B cell (primary cell): ENCODE measurements around the gene HTR4. TPM values are rescaled to one million over a fixed set of nuclear protein-coding genes. Genes with fewer than 3 reads are reported as not detected.

Experiments used
- ATAC-seq: fragments of 200-7000 bp; cut with Tn5 transposase; one replicate; pipeline ENCODE4 v1.10.0; 2021; ENCODE audit warnings: low read depth, mild to moderate bottlenecking, moderate number of reproducible peaks, moderate library complexity
- CTCF ChIA-PET: fragments of 350-600 bp; sonication (Branson Sonifier 250); formaldehyde crosslinking; loops from one replicate; lab custom pipeline; 2021; ENCODE audit warnings: antibody characterized with exemption, inconsistent platforms; lab: Charles Lee
- POLR2A ChIA-PET: fragments of 350-600 bp; sonication (Branson Sonifier 250); formaldehyde crosslinking; loops from one replicate; lab custom pipeline; 2021; ENCODE audit warnings: antibody characterized with exemption; lab: Charles Lee
- DNase-seq: peaks from one replicate; pipeline ENCODE4 v3.0.0; 2013
- H2AFZ ChIP-seq: 2 replicates; pipeline ENCODE4 v1.6.1; 2012; ENCODE audit warnings: mild to moderate bottlenecking, low read depth, low read length; ENCODE audit not compliant: insufficient read depth, poor library complexity, severe bottlenecking
- H3K27ac ChIP-seq, 2 donors: 1 replicate in 1 of 2; 2 replicates in 1 of 2; pipeline ENCODE4 v1.5.1; 2012 to 2013; ENCODE audit warnings: low read length in 2 of 2, mild to moderate bottlenecking in 2 of 2, moderate library complexity in 1 of 2
- H3K27me3 ChIP-seq, 4 experiments: fragments of 200-600 bp in 1 of 4; sonication (generic) in 1 of 4; replicated peaks in 1 of 4; 1 replicate in 2 of 4; 2 replicates in 2 of 4; pipeline versions ENCODE4 v1.6.1 to v1.7.0; 2013 to 2016; ENCODE audit warnings: low read length in 3 of 4, mild to moderate bottlenecking in 2 of 4, mixed read lengths in 1 of 4, moderate library complexity in 1 of 4; ENCODE audit not compliant: insufficient read depth in 4 of 4, control insufficient read depth in 3 of 4; ENCODE audit errors: control extremely low read depth in 1 of 4
- H3K36me3 ChIP-seq, 2 experiments: replicated peaks in 1 of 2; 1 replicate in 1 of 2; 2 replicates in 1 of 2; pipeline versions ENCODE4 v1.6.1 to v1.7.1; 2013; ENCODE audit warnings: low read length in 1 of 2; ENCODE audit not compliant: insufficient read depth in 2 of 2, control insufficient read depth in 1 of 2; ENCODE audit errors: control extremely low read depth in 1 of 2, extremely low read depth in 1 of 2
- H3K4me1 ChIP-seq, 2 donors: fragments of 200-600 bp in 1 of 2; sonication (generic) in 1 of 2; 1 replicate in 1 of 2; 2 replicates in 1 of 2; pipeline versions ENCODE4 v1.5.1 to v1.6.1; 2013 to 2017; ENCODE audit warnings: low read length in 2 of 2; ENCODE audit not compliant: control insufficient read depth in 2 of 2, insufficient read depth in 2 of 2
- H3K4me2 ChIP-seq: replicated peaks from 2 replicates; pipeline ENCODE3; 2012; ENCODE audit warnings: mild to moderate bottlenecking, low read depth, low read length; ENCODE audit not compliant: poor library complexity, severe bottlenecking
- H3K4me3 ChIP-seq, 5 experiments: fragments of 200-600 bp in 1 of 5; sonication (generic) in 1 of 5; 1 replicate in 3 of 5; 2 replicates in 2 of 5; pipeline versions ENCODE4 v1.5.1 to v1.7.0; 2011 to 2016; ENCODE audit warnings: low read length in 4 of 5, mild to moderate bottlenecking in 4 of 5, low read depth in 2 of 5, control low read depth in 1 of 5, moderate library complexity in 1 of 5; ENCODE audit not compliant: insufficient read depth in 1 of 5; ENCODE audit errors: control extremely low read depth in 1 of 5, extremely low read depth in 1 of 5
- H3K79me2 ChIP-seq: fragments of 200-600 bp; sonication (generic); one replicate; pipeline ENCODE4 v1.6.0; 2016; ENCODE audit warnings: low read length; ENCODE audit not compliant: control insufficient read depth, insufficient read depth
- H3K9ac ChIP-seq: fragments of 200-600 bp; sonication (generic); 2 replicates; pipeline ENCODE4 v1.6.1; 2017; ENCODE audit warnings: mild to moderate bottlenecking, low read length, moderate library complexity
- H3K9me3 ChIP-seq, 3 donors: one replicate each; pipeline versions ENCODE4 v1.6.1 to v1.7.1; 2013; ENCODE audit warnings: low read length in 2 of 3; ENCODE audit not compliant: control insufficient read depth in 2 of 3, insufficient read depth in 1 of 3; ENCODE audit errors: control extremely low read depth in 1 of 3
- H4K20me1 ChIP-seq: 2 replicates; pipeline ENCODE4 v1.6.0; 2012; ENCODE audit warnings: mild to moderate bottlenecking, low read length; ENCODE audit not compliant: insufficient read depth, control insufficient read depth, poor library complexity, severe bottlenecking
- H3K27ac Mint-ChIP-seq: one replicate; pipeline ENCODE4 v1.8.0; 2021; ENCODE audit warnings: mixed read lengths
- H3K27me3 Mint-ChIP-seq: one replicate; pipeline ENCODE4 v1.8.0; 2021; ENCODE audit warnings: mixed read lengths
- H3K4me1 Mint-ChIP-seq: one replicate; pipeline ENCODE4 v1.8.0; 2021; ENCODE audit warnings: mixed read lengths
- H3K4me3 Mint-ChIP-seq: one replicate; pipeline ENCODE4 v1.8.0; 2021; ENCODE audit warnings: mixed read lengths
- H3K9me3 Mint-ChIP-seq: one replicate; pipeline ENCODE4 v1.8.0; 2022; ENCODE audit warnings: mixed read lengths; ENCODE audit not compliant: insufficient read depth
- EZH2 ChIP-seq: IDR thresholded peaks from 2 replicates; pipeline ENCODE4 v1.6.1; 2012; ENCODE audit warnings: borderline replicate concordance, low read depth, mild to moderate bottlenecking, moderate library complexity, low read length; ENCODE audit not compliant: insufficient read depth, poor library complexity, severe bottlenecking
- WGBS: methylation state at CpG from one replicate; pipeline ENCODE4 v1.1.5; 2013; ENCODE audit warnings: missing lambda C conversion rate; ENCODE audit not compliant: insufficient coverage; 5-methylcytosine and 5-hydroxymethylcytosine counted together
- intact Hi-C: fragments of 100-400 bp; cut with micrococcal nuclease; formaldehyde crosslinking; loops from one replicate; pipeline ENCODE4 v1.10.0; 2022
- polyA plus RNA-seq: library from polyadenylated mRNA; depleted of rRNA; stranded (reverse); fragments of >200 nt; gene quantifications from 2 replicates; pipeline ENCODE4 v1.2.3, GENCODE V29; 2012
- total RNA-seq, 2 donors: library from RNA; stranded (reverse); fragments of 120-200 nt in 1 of 2; gene quantifications; 1 replicate in 1 of 2; 2 replicates in 1 of 2; pipeline versions ENCODE4 v1.2.3 to v1.2.4, GENCODE V29; 2013 to 2022
- TF ChIP-seq, protein P1 (sequence below): fragments of 200-600 bp; IDR thresholded peaks from one replicate; pipeline ENCODE4 v1.8.0; 2022; ENCODE audit warnings: antibody characterized with exemption, mild to moderate bottlenecking

HTR4 gene
- total and polyA plus RNA-seq, 2 donors (not counting 1 experiment from before 2014, with no cell fraction given), result not detected

DNA sequence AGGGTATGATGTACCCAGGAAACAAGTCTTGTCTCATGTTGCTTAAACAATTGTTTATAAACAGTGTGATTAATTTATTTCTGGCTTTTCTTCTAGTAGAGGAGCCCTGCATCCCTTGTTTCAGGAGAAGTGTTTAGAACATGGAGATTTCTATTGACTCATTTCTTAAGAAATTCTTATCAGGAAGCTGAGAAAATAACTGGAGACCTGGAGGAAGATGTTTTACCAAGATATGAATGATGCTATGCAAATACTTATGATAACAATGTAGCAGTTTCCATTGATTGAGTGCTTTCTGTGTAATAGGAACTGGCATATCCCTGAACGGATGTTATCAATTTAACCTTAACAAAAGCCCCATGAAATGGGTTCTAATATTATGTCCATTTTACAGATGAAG lies 162.0 kb downstream of the HTR4 start:
- Histone ChIP-seq H2AFZ (no peak overlapping the region), H3K4me2 (no peak overlapping the region), H3K9ac (no peak overlapping the region), H3K9me3 (peaks cover 0 to 3% (median 0%) of the 10 kb centered on the region in 3 donors), H3K79me2 (no peaks in the 10 kb centered on the region), H3K4me1 (no peaks in the 10 kb centered on the region), H4K20me1 (no peaks in the 10 kb centered on the region), H3K27ac (no peak overlapping the region), H3K36me3 (no peaks in the 10 kb centered on the region), H3K27me3 (peaks cover 0 to 8% (median 2%) of the 10 kb centered on the region in 4 experiments), H3K4me3 (no peak overlapping the region)
- no peak for DNase-seq
- no peaks in the 10 kb centered on the region for H3K4me1 Mint-ChIP-seq
- ATAC-seq, result no peak
- H3K27me3 Mint-ChIP-seq, result peaks cover 20% of the 10 kb centered on the region
- WGBS, result no CpG with 5 or more reads among the region's 1 CpG
- intact Hi-C loops, result no loop called here
- POLR2A ChIA-PET, result no interaction called here
- no peak overlapping the region for H3K27ac Mint-ChIP-seq
- no peak overlapping the region for H3K4me3 Mint-ChIP-seq
- no peak for TF ChIP-seq EZH2
- TF ChIP-seq, protein P1, sequence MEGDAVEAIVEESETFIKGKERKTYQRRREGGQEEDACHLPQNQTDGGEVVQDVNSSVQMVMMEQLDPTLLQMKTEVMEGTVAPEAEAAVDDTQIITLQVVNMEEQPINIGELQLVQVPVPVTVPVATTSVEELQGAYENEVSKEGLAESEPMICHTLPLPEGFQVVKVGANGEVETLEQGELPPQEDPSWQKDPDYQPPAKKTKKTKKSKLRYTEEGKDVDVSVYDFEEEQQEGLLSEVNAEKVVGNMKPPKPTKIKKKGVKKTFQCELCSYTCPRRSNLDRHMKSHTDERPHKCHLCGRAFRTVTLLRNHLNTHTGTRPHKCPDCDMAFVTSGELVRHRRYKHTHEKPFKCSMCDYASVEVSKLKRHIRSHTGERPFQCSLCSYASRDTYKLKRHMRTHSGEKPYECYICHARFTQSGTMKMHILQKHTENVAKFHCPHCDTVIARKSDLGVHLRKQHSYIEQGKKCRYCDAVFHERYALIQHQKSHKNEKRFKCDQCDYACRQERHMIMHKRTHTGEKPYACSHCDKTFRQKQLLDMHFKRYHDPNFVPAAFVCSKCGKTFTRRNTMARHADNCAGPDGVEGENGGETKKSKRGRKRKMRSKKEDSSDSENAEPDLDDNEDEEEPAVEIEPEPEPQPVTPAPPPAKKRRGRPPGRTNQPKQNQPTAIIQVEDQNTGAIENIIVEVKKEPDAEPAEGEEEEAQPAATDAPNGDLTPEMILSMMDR, result no peak
- CTCF ChIA-PET, result no interaction called here
- H3K9me3 Mint-ChIP-seq, result no peaks in the 10 kb centered on the region

DNA sequence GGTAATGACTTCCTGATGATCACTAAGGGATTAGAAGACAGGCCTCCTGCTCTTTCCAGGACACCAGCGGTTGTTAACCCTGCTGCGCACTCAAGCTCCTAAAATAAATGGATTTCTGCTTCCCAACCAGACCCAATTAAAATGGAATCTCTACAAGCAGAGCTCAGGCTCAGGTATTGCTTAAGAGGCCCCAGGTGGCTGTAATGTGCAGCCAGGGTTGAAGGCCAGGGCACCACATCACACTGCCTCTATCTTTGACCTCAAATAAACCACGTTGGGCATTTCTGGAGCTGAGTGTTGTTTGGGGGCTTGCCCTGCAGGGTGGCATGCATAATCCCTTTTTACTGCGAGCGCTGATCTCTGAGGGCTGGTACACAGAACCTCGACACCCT lies 162.5 kb downstream of the HTR4 start:
- WGBS, result 93% methylated on average over 2 of the region's 6 CpGs
- TF ChIP-seq EZH2, result no peak
- TF ChIP-seq, protein P1, result no peak
- Histone ChIP-seq H3K9me3 (peaks cover 0 to 3% (median 0%) of the 10 kb centered on the region in 3 donors), H3K4me2 (no peak overlapping the region), H3K79me2 (no peaks in the 10 kb centered on the region), H3K4me3 (no peak overlapping the region), H2AFZ (no peak overlapping the region), H3K27me3 (peaks cover 0 to 8% (median 2%) of the 10 kb centered on the region in 4 experiments), H3K9ac (no peak overlapping the region), H3K27ac (no peak overlapping the region), H3K36me3 (no peaks in the 10 kb centered on the region), H3K4me1 (no peaks in the 10 kb centered on the region), H4K20me1 (no peaks in the 10 kb centered on the region)
- Mint-ChIP-seq H3K27ac (no peak overlapping the region), H3K9me3 (no peaks in the 10 kb centered on the region), H3K27me3 (peaks cover 25% of the 10 kb centered on the region), H3K4me1 (no peaks in the 10 kb centered on the region), H3K4me3 (no peak overlapping the region)
- ATAC-seq (no peak), DNase-seq (no peak)
- intact Hi-C loops, result no loop called here
- POLR2A ChIA-PET, result no interaction called here
- CTCF ChIA-PET, result no interaction called here
